Ovary (tissue), 3 donors: ENCODE results near the gene RERE.

Experiments
- POLR2A ChIP-seq: fragments of 450-650 bp; IDR thresholded peaks from one replicate; pipeline ENCODE4 v1.6.1; 2017; ENCODE audit warnings: antibody characterized with exemption, mild to moderate bottlenecking, moderate library complexity
- TF ChIP-seq, protein P1 (sequence below), 3 donors: fragments of 450-650 bp in 2 of 3; fragments of 200-600 bp in 1 of 3; IDR thresholded peaks; one replicate each; pipeline versions ENCODE4 v1.5.1 to v1.8.0; 2016 to 2022; ENCODE audit warnings: antibody characterized with exemption in 3 of 3, mild to moderate bottlenecking in 1 of 3
- donor health status: DM: no; HTN: no; CAD: no.

DNA sequence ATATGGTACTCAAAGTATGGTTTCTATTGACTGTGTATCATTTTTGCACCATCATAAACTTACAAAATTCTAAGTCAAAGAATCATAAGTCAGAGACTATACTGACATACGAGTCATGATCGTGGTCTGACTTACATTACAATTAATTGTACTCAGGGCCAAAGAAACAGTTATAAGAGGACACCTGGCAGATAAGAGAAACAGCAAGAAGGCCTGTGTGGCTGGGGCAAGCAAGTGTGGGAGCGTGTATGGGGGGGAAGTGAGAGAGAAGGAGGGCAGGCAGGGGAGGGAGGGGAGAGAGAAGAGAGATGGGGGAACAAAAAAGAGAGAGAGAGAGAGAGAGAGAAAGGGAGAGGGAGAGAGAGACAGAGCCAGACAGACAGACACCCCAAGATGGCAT, 70.9 kb downstream of the RERE start:
- no peak for TF ChIP-seq POLR2A
- TF ChIP-seq, protein P1, sequence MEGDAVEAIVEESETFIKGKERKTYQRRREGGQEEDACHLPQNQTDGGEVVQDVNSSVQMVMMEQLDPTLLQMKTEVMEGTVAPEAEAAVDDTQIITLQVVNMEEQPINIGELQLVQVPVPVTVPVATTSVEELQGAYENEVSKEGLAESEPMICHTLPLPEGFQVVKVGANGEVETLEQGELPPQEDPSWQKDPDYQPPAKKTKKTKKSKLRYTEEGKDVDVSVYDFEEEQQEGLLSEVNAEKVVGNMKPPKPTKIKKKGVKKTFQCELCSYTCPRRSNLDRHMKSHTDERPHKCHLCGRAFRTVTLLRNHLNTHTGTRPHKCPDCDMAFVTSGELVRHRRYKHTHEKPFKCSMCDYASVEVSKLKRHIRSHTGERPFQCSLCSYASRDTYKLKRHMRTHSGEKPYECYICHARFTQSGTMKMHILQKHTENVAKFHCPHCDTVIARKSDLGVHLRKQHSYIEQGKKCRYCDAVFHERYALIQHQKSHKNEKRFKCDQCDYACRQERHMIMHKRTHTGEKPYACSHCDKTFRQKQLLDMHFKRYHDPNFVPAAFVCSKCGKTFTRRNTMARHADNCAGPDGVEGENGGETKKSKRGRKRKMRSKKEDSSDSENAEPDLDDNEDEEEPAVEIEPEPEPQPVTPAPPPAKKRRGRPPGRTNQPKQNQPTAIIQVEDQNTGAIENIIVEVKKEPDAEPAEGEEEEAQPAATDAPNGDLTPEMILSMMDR (IDR thresholded peaks at IDR 0.05) = no peak
